Measurements from ENCODE around the gene UGT1A4. TPM values are rescaled to one million over a fixed set of nuclear protein-coding genes. Genes with fewer than 3 reads are reported as not detected.

UGT1A4 gene
- total and polyA plus RNA-seq, 12 donors: not detected

- H3K27ac ChIP-seq: no peak overlapping the region
- no peaks in the 10 kb centered on the region for H3K4me1 ChIP-seq
- intact Hi-C loops (cut with DNase I): no loop called here
- no peaks in the 10 kb centered on the region for H3K36me3 ChIP-seq
- H3K27me3 ChIP-seq: peaks cover 0 to 34% (median 0%) of the 10 kb centered on the region in 7 donors
- H3K4me3 ChIP-seq: no peak overlapping the region
- no peak for TF ChIP-seq CTCF (IDR thresholded peaks at IDR 0.05)
- DNase-seq (no peak), ATAC-seq (no peak)
- 90 to 91% methylated on average over 11 of the region's 11 CpGs for WGBS, 2 donors
- H3K9me3 ChIP-seq: peaks cover 0 to 9% (median 0%) of the 10 kb centered on the region in 11 donors
These were observed 99.6 kb downstream of the UGT1A4 start for GRCh38 chr2:233817995-233818638.

DNA sequence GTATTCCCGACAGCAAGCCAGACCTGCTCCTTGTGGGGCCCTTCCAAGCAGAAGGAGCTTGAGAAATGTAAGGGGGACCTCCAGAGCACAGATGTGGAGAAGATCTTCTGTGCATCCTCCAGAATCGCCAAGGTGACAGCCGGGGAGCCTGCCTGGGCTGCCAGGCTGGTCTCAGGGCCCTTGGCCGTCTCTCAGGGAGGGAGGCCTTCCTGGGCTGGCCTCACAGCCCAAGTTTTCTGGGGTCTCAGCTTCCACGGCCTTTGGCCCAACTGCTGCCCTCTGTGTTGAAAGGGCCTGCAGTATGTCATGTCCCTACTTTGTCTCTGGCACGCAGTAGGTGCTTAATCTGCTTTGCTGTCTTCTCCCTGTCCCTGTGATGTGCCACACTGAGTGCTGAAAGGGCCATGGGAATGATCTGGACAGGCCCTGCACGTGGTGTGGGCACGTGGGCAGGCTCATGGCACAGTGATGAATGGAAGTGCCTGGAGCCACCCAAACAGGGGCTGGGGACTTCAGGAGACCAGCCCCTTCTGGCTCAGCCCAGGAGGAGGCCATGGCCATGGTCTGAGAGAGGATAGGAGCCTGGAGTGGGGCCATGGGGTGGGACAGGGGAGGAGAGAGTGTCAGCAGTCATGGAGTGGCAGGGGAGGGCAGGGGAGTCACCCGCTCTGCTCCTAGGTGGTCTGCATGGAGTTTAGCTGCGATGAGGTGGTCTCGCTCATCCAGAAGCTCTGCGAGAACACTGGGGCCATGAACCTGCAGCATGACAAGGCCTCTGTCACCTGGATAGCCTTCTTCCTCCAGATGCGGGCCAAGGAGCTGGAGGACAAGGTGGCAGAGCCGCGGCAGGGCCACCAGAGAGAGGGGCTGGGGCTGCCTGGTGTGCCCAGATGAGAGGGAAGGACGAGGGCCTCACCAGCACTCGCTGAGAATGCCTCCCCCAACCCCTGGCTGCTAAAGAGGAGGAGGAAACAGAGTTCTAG, 100.4 kb downstream of the UGT1A4 start:
- Histone ChIP-seq H3K27ac (no peak overlapping the region), H3K9me3 (peaks cover 0 to 9% (median 0%) of the 10 kb centered on the region in 11 donors), H3K27me3 (peaks cover 0 to 34% (median 0%) of the 10 kb centered on the region in 7 donors), H3K36me3 (no peaks in the 10 kb centered on the region), H3K4me3 (no peak overlapping the region), H3K4me1 (no peaks in the 10 kb centered on the region)
- 76 to 81% methylated on average over 17 of the region's 17 CpGs for WGBS, 2 donors
- intact Hi-C loops (cut with DNase I): no loop called here
- TF ChIP-seq CTCF (IDR thresholded peaks at IDR 0.05): no peak
- no peak for DNase-seq
- ATAC-seq: no peak

DNA sequence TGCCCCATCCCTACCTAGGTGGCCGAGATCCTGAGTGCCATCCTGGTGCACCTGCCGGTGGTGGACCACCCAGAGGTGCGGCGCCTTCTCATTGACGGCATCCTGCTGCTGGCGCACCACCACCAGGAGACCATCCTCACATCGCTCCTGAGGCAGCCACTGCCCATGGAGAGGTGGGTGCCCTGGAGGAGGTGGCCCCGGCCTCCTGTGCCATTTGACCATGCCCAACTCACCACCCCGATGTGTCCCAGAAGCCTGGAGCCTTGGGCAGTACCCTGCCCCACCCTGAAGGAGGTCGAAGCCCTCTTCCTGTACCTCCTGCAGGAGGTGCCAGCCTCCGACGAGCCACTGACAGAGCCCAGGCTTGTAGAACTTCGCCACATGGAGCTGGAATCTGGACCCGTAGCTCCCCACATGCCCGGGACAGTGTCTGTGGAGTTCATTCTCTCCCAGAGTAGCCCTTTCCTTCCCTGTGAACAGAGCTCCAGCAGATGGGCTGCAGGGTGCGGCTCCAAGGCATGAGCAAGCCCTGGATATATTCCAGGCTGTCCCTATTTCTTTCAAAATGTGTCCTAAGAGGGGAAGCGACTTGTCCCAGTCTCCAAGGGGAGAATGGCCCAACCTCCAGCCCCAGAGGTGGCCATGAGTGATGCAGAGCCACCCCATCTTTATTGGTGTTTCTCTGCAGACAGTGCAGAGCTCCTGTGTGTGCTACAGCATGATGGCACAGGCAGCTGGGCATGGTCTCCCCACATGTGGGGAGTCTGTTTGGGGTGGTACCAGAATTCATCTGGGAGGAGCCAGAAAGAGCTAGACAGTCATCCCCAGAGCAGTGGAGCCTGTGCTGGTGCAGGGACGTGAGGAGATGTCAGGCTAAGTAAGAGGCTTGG, 101.6 kb downstream of the UGT1A4 start:
- WGBS, 2 donors: 78 to 83% methylated on average over 18 of the region's 18 CpGs
- no peaks in the 10 kb centered on the region for H3K36me3 ChIP-seq

More for the DNA sequence above, 101.6 kb downstream of the UGT1A4 start:
- no peak for TF ChIP-seq CTCF (IDR thresholded peaks at IDR 0.05)
- Histone ChIP-seq H3K4me1 (no peaks in the 10 kb centered on the region), H3K27ac (no peak overlapping the region), H3K9me3 (peaks cover 0 to 9% (median 0%) of the 10 kb centered on the region in 11 donors), H3K27me3 (peaks cover 0 to 26% (median 0%) of the 10 kb centered on the region in 7 donors), H3K4me3 (no peak overlapping the region)
- DNase-seq (no peak), ATAC-seq (no peak)
- intact Hi-C loops (cut with DNase I): no loop called here
